Amygdala (tissue), 56 donors: Measurements from ENCODE around the gene MB21D2.
A peak's percentile ranks its signal among the peaks of the same experiment; 100 is the strongest.

Experiments
- DNase-seq, 56 donors: peaks; one replicate each; lab custom pipeline; 2025; lab: John Stamatoyannopoulos, UW

MB21D2 gene

DNA sequence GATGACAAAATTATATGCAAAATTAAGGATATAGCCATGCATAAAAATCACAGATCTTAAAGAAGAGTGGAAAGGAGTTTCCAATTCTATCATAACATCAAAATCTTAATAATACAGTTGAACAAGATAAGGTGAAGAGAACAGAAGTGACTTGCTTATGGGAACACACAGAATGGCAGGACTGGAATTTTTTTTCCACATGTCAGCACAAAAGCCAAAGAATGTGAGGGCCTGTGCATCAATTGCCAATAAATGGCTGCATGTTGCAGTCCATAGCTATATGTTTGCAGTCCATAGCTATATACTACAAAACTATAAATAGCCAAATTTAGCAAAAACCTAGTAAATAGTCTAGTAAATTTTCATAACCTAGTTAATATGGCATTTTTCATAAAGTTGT is 10.4 kb upstream of the MB21D2 start:
- no peak for DNase-seq

GRCh38 chr3:192927016-192927415 is 9.4 kb upstream of the MB21D2 start:
- no peak for DNase-seq

GRCh38 chr3:192923731-192924130 is 6.1 kb upstream of the MB21D2 start:
- DNase-seq = no peak

GRCh38 chr3:192921793-192922192 is 4.1 kb upstream of the MB21D2 start:
- DNase-seq = no peak

GRCh38 chr3:192920411-192920810 is 2.8 kb upstream of the MB21D2 start:
- DNase-seq = no peak

DNA sequence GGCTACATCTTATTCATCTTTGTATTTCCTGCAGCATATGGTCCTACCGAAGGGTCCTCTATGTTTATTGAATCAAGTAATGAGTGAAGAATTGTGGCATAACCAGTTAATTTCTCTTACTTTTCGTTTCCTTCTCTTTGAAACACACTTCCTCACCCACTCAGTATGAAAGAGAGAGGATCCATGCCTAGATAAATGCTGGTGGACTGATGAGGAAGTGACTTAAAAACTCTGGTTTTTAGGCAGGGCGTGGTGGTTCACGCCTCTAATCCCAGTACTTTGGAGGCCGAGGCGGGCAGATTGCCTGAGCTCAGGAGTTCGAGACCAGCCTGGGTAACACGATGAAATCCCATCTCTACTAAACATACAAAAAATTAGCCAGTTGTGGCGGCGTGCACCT is 2.2 kb upstream of the MB21D2 start:
- no peak for DNase-seq

DNA sequence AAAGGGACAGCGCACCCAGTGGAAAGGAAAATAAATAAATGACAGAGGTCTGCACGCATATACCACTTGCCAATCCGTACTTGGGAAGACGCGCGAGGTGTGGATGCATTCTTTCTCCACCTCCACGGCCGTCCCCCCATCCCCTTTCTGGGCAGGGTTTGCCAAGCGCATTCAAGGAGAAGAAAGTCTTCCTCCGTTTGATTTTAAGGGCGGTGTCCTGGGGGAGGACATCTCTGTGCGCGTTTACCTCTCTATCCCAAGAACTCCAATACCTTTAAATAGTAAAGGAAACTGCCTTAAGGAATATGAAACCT is 576 bp upstream of the MB21D2 start:
- DNase-seq = peak in 2 of 56 donors; percentile 54 to 69

DNA sequence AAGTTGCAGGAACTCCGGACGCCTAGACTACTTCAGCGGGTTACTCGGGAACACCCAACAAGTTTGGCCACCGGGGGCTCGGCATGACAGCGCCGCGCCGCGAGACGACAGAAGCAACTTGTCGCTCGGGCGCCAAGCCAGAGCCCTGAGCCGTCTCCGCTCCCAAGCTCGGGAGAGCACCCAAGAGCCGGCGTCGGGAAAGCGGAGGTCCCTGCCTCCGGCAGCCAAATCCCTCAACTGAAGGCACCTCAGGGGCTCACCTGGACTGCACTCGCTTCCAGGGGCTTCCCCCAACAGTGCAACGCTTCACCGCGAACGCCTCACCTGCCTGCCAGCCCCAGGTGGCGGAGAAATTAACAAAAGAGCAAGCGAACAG is 640 bp downstream of the MB21D2 start:
- DNase-seq = peak in 50 of 56 donors; percentile 9 to 72 (median 48)

DNA sequence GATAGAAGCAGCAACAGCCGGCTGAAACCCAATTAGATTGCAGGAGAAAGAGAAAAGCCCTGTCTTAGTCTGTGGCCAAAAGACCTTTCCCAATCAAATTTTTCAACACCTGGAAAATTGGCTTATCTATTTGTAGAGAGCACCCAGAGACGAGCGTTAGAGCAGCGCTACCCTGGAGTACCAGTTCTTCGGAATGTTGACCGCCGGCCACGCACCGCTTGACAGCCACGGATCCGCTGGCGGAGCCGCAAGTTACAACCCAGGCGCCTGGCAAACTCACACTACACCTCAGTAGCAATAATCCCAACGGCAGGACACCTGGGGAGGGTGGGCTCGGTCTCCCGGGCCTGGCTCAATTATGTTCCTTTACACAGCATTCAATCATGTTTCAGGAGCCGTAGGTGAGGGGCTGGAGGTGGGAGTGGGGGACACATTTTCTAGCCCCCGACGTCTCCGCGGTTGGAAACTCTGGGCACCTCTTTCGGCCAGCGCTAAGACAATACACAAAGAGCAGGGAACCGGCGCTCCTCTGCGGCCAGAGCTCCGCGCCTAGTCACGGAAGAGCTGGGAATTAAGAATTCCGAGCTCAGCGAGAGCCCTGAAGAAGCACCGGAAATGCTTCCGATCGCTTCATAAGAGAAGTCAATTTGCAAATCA is 1.2 kb downstream of the MB21D2 start:
- DNase-seq = peak in 20 of 56 donors; percentile 4 to 55 (median 33)

DNA sequence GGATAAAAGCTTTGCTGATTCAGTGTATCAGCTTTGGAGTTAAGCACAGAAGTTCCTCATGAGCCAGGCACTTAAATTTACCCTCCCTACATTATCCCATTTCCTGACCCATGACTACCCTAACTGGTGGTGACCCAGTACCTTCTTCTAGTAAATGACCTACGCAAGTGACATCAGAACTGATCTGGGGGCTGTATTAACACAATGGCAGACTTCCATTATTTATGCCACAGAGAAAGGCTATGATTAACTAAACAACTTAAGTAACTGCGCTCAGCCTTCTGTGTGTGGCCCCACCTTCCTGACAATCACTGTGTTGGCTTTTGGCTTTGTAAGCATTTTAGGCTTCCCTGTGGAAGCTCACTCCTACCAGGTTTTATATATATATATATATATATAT is 1.9 kb downstream of the MB21D2 start:
- no peak for DNase-seq

GRCh38 chr3:192915304-192915703 is 2.4 kb downstream of the MB21D2 start:
- DNase-seq = peak in 20 of 56 donors; percentile 1 to 59 (median 20)

DNA sequence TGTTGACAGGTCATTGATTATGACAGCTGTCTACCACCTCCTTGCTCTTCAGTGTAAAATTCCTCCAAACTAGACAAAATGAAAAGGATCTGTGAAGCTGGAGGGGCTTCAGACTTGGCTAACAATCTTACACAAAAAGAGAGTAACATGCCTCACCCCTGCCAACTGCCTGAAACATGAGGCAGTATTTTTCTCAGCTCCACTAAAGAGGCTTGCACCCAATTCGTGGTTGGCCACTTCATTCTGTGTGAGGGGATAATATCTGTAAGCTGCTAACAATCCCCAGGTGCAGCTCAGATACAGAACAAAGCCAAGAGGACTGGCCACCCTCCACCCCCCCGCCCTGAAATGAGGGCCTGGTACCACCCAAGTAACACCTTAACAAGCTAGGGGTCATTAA is 2.8 kb downstream of the MB21D2 start:
- no peak for DNase-seq

DNA sequence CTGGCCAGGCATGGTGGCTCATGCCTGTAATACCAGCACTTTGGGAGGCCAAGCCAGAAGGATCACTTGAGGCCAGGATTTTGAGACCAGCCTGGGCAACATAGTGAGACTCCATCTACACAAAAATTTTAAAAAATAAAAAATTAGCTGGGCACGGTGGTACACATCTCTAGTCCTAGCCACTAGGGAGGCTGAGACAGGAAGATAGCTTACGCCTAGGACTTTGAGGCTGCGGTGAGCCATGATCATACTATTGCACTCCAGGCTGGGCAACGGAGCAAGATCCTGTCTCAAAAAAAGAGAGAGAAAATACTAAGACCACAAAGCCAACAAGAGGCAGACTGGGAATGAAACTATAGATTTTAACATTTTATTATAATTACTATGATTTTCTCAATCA is 4.1 kb downstream of the MB21D2 start:
- DNase-seq = no peak

DNA sequence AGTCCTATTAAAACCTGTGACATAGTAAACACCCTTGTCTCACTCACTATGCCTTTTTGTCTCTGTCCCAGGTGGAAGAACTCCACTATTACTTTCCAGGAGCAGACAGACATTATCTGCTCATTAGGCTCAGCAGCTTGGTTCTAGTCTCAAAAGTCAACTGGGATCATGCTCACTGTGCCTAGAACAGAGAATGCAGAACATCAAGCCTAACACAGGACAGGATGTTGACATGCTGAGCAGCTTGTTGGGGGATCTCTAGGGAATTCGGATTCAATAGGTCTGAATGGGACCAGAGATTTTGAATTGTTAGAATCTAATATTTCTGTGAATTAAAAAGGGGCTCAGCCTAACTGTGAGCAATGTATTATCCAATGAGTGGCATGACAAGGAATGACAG is 6.4 kb downstream of the MB21D2 start:
- no peak for DNase-seq

GRCh38 chr3:192907784-192908183 is 9.9 kb downstream of the MB21D2 start:
- DNase-seq = no peak

- no peak for DNase-seq
These were observed 10.7 kb downstream of the MB21D2 start for GRCh38 chr3:192906940-192907339.

GRCh38 chr3:192905980-192906678 is 11.5 kb downstream of the MB21D2 start:
- DNase-seq = no peak

DNA sequence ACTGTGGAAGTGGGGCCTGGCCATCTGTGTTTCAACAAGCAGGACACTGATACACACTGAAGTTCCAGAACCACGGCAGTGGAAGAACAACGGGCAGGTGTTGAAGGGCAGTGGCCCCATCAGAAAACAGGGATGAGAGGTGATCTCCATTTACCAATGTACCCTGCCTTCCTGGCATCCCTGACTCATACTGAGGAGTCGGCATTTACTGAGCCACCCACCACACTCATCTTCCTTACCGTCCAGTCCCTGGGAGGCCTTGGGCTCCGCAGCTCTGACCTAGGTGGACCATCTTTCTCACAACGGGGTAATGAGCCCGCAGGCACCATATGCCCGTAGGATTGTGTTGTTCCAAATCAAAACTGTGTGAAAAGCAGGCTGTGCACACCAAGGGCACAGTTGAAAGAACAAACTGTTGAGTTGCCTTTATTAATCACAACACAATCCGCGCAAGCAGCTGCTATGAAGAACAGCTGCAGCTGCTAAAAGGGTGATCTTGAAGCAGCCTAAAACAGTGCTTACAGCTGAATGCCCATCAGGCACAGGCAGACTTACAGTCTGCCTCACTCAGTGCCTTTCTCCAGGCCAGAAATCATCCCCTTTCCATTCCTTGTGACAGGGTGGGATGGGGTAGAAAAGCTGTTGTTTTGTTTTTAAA is 12.9 kb downstream of the MB21D2 start:
- peak in 1 of 56 donors; percentile 17 for DNase-seq

DNA sequence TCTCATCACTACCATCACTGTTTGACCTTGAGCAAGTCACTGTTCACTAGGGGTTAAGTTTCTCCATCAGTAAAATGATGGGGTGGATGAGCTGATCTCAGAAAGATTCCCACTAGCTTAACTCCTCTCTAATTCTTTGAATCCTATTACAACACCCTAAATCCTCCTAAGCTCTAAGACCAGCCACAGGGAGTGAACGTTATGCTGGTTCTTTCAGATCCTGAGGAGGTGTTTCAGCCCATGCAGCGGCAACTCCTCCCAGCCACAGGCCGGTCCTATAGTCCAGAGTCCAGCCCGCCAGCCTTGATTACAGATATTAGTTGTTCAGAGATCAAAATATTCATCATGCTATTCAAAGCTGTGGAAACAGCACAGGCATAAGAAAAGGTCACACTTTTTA is 15.1 kb downstream of the MB21D2 start:
- DNase-seq = no peak

GRCh38 chr3:192901435-192901834 is 16.2 kb downstream of the MB21D2 start:
- DNase-seq = no peak

DNA sequence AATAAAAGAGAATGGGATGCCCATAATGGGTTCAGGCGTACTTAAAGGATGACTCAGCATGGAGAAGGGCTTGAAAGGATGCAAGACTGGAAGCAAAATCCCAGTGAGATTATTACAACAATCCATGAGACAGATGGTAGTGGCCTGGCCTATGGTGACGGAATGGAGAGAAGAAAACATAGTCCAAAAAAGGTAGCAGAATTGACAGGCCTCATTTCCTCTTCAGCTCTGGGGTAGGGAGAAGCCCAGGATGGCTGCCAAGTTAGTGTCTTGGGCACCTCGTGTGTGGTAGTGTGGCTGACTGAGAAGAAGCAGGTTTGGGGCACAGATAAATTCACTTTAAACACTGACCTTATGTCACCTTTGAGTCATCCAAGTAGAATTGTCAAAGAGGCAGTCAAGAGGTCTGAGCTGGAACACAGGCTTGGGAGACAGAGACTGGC is 18.1 kb downstream of the MB21D2 start:
- DNase-seq = no peak

GRCh38 chr3:192897005-192897404 is 20.7 kb downstream of the MB21D2 start:
- DNase-seq = no peak
